Stimulated activated CD8-positive, alpha-beta memory T cell treated with anti-CD3 and anti-CD28 coated beads, Interleukin-7, amount 100 ng/mL, for 24 hours (primary cell): ENCODE measurements around the gene RFPL1.
A peak's percentile ranks its signal among the peaks of the same experiment; 100 is the strongest.
"Not testable (repeated sequence)": the region's sequence is repeated elsewhere in the genome, so short reads cannot be mapped to it uniquely, and the experiment has no call there.

ENCODE experiments used
- DNase-seq: peaks from one replicate; pipeline ENCODE4 v3.0.0-alpha.2; 2020; ENCODE audit warnings: low read depth

The RFPL1 gene

DNA sequence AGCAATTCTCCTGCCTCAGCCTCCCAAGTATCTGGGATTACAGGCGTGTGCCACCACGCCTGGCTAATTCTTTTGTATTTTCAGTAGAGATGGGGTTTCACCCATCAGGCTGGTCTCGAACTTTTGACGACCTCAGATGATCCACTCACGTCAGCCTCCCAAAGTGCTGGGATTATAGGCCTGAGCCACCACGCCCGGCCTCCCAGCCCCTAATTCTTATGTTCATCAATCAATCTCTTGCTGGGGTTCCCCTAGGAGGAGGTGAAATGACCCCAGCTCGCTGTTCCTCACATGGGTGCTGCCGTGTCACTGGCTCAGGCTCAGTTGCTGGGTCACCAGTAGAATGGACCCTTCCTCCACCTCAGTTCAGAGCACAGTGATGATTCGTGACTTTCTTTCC, at the start of gene RFPL1:
RFPL1 (plus strand) TSS at position 301 of the 400 bp plus-strand sequence.
- not testable (repeated sequence) for DNase-seq

DNA sequence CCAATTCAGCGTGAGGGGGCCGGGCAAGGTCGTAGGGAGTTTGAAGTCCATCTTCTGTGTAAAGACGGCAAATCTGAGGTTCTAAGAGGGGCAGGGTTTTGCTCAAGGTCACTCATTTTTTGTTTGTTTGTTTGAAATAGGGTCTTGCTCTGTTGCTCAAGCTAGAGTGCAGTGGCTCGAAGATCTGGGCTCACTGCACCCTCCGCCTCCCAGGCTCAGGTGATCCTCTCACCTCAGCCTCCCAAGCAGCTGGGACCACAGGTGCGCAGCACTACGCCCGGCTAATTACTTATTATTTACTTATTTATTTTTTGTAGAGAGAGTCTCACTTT, 49.7 kb upstream of the RFPL1 start:
- DNase-seq = no peak

DNA sequence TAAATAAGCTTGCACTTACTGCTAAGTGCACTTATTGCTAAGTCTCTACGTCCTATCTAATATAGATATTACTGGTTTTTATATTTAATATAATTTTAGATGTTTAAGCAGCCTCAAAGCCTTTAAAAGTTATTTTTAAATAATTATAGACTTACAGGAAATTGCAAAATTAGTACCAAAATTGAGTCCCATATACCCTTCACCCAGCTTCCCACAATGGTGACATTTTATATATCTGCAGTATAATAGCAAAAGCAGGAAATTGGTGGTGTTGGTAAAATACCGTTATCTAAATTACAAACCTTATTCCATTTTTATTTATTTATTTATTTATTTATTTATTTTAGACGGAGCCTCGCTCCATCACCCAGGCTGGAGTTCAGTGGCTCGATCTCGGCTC, 48.1 kb upstream of the RFPL1 start:
- no peak for DNase-seq

DNA sequence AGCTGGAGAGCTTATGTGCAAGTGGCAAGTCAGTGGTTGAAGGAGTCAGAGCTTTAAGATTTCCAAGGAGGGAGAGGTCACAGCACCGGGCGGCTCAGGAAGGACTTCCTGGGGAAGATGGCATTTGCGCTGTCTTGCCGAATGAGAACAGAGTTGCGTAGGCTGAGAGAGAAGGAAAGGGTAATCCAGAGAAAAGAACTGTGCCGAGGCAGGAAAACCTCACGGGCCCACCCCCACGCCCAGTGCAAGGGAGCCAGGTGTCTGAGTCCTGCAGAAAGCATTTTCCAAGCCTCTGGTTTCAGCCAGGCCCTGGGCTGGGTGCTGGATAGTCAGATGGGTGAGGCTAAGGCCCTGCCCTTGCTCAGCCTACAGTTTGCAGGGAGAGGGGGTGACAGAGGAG, 46.8 kb upstream of the RFPL1 start:
- no peak for DNase-seq

DNA sequence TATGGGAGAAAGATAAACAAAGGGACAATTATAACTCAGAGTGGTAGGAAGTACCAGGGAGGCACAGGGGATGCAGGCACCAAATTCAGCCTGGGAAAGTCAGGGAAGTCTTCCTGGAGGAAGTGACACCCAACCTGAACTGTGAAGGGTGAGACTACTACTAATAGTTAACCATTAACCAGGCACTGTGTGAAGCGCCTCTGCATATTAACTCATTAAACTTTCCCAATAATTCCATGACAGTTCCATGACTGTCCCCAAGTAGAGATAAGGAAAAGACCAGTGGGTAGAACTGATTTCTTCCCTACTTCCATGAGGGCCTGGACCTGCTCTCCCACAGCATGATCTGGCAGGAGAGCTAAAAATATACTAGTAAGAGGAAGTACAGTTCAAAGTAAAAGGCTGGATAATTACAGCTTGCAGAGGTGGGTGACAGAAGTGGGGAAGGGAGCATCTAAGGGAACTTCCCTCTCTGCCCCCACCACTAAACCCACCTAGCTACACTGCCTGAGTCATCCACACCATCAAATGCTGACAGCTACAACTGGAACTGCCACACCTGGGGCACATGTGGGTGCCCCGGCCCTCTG, 45.3 kb upstream of the RFPL1 start:
- DNase-seq = no peak

DNA sequence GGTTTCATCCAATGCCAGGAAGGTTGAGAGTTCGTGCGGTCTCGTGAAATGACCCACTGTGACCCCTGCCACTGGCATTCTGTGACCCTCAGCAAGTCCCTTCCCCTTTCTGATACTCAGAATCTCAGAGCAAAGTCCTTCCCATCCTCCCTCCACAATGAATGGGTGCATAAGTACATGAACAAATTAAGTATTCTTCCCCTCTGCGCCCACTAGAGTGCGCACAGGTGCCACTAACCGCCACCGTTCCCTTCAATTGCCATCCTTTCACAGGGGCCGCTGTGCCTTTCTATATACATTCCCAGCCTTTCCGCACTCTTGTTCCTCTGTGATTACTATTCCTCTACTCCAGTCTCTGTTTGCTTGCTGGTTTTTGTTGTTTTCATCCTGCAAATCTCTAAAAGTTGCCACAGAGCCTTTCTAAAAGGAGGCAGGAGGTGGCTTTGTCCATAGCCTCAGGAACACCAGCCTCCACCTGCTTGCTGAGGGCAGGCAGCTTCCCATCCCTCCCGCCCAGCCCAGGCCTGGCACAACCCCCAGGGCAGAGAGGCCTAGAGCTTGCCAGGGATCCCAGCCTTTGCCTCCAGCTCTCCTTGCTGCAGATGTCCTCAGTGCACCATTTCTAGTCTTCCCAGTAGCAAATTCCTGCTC, 43.3 kb upstream of the RFPL1 start:
- DNase-seq = peak; percentile 33

DNA sequence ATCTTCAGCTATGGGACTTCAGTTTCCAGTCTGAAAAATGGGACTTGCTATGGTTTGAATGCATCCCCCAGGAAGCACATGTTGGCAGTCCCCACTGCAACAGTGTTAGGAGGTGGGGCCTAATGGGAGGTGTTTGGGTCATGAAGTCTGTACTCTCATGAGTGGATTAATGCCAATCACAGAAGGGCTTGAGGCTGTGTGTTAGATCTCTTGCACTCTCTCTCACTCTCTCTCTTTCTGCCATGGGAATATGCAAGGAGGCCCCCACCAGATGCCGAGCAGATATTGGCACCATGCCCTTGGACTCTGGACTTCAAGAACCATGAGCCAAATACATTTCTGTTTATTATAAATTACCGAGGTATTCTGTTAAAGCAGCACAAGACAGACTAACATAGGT, 42.3 kb upstream of the RFPL1 start:
- no peak for DNase-seq

DNA sequence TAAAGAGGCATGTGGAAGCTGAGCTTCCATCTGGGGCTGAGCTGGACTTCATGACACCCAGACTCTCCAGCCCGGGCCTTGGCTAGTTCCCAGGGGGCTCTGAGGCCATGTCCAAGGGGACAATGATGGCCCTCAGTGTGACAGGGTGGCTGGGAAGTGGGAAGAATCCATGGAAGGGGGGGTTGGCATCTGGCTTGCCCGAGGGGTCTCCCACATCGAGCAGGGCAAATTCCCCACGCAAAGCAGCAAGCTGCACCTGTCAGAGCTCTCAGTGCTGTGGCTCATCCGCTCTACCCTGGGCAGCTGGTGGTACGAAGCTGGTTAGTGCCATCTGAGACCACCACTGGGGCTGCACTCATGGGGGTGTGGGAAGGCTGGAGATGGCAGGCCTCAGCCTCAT, 40.6 kb upstream of the RFPL1 start:
- DNase-seq = no peak

DNA sequence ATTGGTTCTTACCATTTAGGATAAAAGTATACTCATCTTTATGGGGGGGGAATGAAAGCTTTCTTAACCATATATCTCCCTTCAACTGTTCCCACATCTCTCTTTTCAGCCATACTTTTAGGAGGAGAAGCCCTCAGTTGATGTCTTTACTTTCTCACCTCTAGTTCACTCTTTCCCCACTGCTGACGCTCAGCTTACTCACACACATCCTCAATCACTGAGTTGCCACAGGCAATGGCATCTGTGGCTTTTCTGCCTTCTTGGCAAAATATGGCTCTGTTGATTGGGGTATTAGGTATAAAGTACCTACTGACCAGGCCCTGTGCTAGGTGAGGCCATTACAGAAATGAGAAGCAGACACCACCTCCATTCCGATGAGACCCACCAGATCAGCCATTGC, 37.8 kb upstream of the RFPL1 start:
- no peak for DNase-seq

DNA sequence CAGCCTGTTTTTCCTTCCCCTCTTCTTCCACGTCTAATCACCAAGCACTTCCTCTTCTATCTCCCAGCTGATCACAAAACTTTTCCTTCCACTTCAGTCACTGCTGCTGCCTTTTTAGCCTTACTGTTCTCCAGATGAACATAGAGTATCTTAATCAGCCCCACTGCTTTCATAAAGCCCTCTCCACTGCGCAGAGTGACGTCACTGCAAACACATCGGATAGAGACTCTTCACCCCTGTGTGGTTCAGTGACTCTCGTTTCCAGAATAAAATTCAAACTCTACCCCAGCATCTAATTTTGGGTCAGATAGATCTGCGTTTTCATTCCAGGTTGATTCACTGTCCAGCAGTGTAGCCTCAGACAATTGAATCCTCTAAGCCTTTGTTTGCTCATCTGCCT, 36.8 kb upstream of the RFPL1 start:
- DNase-seq = not testable (repeated sequence)

DNA sequence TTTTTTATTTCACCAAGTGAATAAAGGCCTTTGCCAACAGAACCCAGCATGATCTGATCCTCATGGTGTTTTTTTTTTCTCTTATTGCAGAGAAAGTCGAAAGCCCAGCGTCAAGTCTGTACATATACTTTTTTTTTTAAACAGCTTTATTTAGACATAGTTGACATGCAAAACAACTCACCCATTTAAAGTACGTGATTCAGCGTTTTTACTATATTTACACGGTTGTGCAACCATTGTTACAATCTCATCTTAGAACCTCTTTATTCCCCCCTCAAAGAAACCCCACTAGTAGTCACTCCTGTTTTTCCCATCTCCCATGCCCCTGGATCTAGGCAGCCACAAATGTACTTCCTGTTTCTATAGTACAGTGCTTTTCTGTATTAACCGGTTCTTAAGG, 29.4 kb upstream of the RFPL1 start:
- no peak for DNase-seq

DNA sequence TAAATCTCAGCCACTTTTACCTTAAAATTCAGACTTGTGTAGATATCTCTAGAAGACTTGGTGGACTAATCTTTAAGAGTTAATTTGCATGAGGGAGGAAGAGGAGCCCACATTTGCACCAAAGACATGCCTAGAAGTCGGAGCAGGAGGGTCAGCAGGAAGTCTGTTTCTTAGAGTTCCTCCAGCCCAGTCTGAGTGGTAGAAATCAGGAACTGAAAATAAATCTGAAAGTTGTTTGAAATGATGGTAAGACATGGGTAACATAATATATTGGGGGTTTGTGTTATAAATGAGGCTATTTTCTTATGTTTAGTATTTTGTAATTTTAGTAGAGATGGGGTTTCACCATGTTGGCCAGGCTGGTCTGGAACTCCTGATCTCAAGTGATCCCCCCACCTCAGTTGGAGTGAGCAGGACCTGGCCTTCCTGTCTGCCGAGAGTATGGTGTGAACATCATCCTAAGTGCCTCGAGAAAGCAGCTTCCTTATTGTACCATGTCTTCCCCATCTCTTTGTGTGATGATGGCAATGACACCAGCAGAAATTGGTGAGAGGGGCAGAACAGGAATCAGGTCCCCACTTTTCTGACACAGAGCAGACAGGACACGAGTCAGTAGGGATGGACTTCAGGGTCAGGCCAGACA, 26.7 kb upstream of the RFPL1 start:
- not testable (repeated sequence) for DNase-seq

DNA sequence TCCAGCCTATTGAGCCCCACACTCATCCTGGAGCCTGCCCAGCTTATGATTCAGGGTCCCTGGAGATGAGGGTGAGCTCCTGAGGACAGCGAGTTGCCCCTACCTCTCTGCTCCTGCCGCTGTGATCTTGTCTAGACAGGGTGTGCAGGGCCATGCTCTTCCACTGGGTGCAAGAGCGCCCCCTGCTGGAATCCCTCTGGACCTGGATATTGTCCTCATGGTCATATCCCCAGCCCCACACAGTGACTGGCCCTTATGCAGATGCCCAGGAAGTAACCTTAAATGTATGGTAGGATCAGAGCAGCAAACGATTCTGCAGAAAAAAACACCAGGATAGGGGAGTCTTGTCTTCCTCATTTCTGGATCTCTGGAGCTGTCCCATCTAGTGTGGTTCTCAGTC, 25.6 kb upstream of the RFPL1 start:
- DNase-seq = not testable (repeated sequence)

DNA sequence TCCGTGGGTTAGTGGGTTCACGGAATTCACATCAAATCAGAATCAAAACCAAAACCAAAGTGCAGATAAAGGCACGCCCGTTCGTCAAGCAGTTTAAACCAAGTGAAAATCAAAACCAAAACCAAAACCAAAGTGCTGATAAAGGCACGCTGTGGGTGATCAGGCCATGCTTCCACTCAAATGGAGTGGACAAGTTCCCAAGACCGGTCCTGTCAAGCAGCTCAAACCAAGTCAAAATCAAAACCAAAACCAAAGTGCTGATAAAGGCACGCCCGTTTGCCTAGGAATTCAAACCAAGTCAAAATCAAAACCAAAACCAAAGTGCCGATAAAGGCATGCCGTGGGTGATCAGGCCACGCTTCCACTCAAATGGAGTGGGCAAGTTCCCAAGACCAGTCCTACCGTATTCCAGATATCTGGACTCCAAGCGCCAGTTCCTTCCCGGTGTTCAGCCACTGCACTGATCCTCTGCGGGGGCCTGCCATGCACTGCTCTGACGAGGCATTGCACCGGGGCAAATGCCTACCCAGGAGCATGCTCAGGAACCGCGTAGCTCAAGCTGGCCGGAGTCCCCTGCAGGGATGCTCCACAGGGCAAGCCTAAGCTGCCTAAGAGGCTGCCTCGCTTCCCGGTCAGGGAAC, 23.3 kb upstream of the RFPL1 start:
- peak; percentile 16 for DNase-seq

DNA sequence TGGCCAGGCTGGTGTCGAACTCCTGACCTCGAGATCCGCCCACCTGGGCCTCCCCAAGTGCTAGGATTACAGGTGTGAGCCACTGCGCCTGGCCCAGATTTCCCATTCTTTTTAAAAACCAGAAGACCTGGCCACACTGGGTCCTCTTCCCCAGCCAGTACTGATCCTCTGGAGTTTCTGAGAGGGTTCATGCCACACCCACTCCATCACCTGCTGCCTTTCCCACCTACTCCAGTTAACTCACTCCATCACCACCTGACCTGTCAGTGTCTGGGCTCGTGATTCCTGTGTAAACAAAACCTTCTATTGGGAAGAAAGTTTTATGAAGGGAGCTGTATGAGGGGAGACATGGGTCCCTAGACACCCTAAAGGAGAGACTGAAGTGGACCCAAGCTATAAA, 19.7 kb upstream of the RFPL1 start:
- DNase-seq = not testable (repeated sequence)

DNA sequence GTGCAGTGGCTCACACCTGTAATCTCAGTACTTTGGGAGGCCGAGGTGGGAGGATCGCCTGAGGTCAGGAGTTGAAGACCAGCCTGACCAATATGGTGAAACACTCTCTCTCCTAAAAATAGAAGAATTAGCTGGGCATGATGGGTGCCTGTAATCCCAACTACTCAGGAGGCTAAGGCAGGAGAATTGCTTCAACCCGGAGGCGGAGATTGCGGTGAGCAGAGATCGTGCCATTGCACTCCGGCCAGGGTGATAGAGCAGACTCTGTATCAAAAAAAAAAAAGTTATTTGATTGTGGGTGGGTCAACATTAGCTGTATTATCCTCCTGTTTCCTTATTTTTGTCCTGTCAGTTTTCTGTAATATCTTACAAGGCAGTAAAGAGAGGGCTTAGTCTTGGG, 11.9 kb upstream of the RFPL1 start:
- DNase-seq = no peak

DNA sequence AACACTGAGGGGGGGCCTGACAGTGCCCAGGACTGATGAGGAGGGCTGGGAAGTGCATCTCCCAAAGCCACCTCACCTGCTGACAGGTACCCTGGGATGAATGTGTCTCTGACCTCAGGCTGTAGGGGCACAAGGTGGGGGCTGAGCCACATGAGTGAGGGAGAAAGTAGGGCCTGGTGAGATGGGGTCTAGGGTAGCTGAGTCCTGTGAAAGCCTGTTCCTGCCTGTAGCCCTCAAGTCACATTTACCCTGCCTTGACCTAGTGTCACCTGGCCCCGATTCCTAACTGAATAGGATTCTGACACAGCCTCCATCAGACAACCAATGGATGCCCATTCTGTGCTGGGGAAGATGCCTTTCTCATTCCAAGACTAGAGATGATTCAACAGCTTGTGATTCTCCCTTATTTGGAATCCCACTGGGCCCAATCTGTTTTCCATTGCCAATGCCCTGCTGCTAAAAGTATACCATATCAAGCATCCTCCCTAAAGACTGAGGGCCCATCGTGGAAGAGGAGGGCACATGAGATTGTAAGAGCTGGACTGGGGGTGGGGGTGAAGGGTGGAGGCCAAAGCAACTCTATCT, 11.1 kb upstream of the RFPL1 start:
- no peak for DNase-seq

DNA sequence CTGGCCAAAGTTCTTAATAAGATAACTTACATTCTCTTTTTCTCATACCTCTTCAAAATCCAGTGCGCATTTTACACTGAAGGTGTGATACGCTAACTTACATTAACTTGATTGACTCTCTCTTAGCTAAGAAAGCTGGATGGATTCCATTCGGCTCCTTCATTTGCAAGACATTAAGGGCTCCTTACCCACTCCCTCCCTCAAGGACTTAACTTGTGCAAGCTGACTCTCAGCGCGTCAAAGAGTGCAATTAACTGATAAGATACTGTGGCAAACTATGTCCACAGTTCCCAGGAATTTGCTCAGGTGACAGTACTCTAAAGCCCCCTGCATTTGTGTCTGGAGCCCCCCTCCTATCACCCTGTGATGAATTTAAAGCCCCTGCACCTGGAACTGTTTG, 6.4 kb upstream of the RFPL1 start:
- DNase-seq = no peak

DNA sequence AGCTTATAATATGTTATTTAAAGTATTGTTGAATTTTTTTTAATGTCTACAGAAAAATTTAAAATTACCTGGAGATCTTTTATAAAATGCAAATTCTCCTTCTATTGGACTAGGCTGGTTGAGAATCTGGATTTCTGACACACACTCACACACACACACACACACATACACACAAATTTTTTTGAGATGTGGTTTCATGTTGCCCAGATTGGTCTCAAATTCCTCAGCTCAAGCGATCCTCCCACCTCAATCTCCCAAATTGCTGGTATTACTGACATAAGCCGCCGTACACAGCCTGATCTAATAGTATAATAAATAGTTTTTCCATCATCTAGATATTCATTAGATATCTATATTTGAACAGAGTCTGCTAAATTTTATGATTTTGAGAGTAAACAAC, 4.5 kb upstream of the RFPL1 start:
- DNase-seq = no peak

DNA sequence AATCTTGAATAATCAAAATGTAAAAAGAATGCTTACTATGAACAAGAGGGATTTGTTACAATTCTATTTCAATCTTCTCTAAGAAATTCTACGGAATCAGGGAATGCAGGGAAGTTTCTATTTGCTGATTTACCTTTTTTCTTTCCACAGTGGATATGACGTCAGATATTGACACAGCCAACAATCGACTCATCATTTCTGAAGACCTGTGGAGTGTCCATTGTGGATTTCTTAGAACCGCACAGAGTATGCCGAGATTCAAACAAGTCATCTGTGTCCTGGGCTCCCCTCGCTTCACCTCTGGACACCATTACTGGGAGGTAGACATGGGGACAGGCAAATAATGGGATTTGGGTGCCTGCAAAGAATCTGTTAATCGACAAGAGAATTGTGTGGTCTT, 4.1 kb upstream of the RFPL1 start:
- no peak for DNase-seq

DNA sequence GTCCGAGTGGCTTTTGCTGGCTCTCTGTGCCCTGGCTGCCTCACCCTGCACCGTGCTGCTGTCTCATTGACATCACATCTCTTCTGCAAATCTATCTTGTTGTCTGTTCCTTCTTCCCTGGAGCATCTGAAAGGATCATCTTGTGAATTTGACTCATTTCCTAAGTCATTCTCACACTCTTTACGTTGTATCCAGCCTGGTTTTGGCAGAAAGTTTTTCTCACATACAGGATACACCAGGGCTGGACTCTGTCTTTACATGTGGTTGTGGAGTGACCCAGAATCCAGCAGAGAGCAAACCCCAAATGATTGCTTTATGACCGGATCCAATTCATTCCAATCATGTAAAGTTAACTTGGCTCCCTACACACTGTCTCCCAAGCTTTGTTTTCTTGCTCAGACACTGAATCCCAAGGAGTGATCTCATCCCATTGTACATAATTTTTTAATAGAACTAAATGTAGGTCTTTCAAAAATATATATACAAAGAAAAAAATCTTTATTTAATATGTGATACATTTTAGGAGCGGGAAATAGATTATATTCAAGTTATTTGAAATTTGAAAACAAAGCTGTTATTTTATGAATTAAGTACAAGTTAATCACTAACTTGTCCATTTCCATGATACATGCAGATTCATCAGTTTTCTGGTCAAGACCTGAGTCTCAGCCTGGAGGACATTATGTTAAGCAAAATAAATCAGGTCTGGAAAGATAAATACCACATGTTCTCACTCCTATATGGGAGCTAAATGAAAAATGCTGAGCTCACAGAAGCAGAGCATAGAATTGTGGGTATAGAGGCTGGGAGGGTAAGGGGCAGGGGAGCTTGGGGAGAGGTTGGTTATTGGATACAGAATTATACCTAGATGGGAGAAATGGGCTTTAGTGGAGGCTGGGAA, 2.9 kb upstream of the RFPL1 start:
- DNase-seq = no peak

DNA sequence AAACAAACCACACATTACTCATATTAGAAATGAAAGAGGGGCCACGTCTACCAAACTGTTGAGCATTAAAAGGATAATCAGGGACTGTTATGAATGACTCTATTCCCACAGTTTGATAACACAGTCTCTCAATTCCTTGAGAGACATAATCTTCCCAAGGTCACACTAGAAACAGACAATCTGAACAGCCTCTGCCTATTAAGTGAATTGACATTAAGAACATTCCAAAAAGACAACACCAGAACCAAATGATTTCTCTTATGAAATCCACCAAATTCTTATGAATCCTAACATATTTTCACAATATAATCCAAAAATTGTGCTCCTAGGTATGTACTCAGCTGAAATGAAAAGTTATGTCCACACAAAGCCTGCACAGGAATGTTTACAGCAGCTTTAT, 4.6 kb downstream of the RFPL1 start:
- DNase-seq = no peak
